K562 (cell line): ENCODE results near the gene FBXW11. TPM values are rescaled to one million over a fixed set of nuclear protein-coding genes. Genes with fewer than 3 reads are reported as not detected.
A peak's percentile ranks its signal among the peaks of the same experiment; 100 is the strongest.
"Not testable (repeated sequence)": the region's sequence is repeated elsewhere in the genome, so short reads cannot be mapped to it uniquely, and the experiment has no call there.

ENCODE experiments used
- ATAC-seq: fragments of 200-7000 bp; cut with Tn5 transposase; 3 replicates; pipeline ENCODE4 v1.9.1; 2020; ENCODE audit warnings: moderate library complexity
- BruUV-seq: library from RNA; stranded (reverse); fragments of 400-500 nt; replicated peaks from 2 replicates; lab custom pipeline; 2021; lab: Mats Ljungman, UMichigan
- CTCF ChIA-PET: fragments of 300-600 bp; formaldehyde crosslinking; extraction: SDS; loops from one replicate; lab custom pipeline; 2021; ENCODE audit warnings: low intra/inter-chr PET ratio; lab: Yijun Ruan, JAX
- POLR2A ChIA-PET: fragments of 300-600, 350-650 bp; sonication (Branson Sonifier 250); formaldehyde crosslinking; extraction: SDS; loops from one replicate; lab custom pipeline; 2021; ENCODE audit warnings: antibody characterized with exemption, inconsistent platforms; lab: Yijun Ruan, JAX
- DNase-seq, 4 experiments: peaks; one replicate each; pipeline versions ENCODE4 v3.0.0 to v3.0.0-alpha.2; 2011 to 2018; ENCODE audit warnings: low spot score in 3 of 4, mixed read lengths in 3 of 4; ENCODE audit errors: extremely low read depth in 1 of 4
- FAIRE-seq: peaks from 2 replicates; lab custom pipeline; 2011; peaks lifted over from hg19 to GRCh38; lab: Jason Lieb, UNC
- H2AFZ ChIP-seq: 2 replicates; pipeline ENCODE4 v1.6.0; 2011; ENCODE audit warnings: low read depth, low read length, control low read depth, inconsistent platforms
- H3K27ac ChIP-seq: fragments of 200-600 bp; 3 replicates; pipeline ENCODE4 v1.8.0; 2011; ENCODE audit warnings: low read depth, mild to moderate bottlenecking, control low read depth, inconsistent platforms, low read length, moderate library complexity, mixed read lengths; ENCODE audit errors: extremely low read depth
- H3K27me3 ChIP-seq, 2 experiments: fragments of 300-600 bp in 1 of 2; 2 replicates in 1 of 2; 3 replicates in 1 of 2; pipeline versions ENCODE4 v1.6.0 to v1.8.0; 2011; ENCODE audit warnings: inconsistent platforms in 2 of 2, low read length in 2 of 2, mild to moderate bottlenecking in 1 of 2, mixed read lengths in 1 of 2, moderate library complexity in 1 of 2; ENCODE audit not compliant: control insufficient read depth in 2 of 2, insufficient read depth in 2 of 2
- H3K36me3 ChIP-seq: fragments of 300-600 bp; 3 replicates; pipeline ENCODE4 v1.8.0; 2011; ENCODE audit warnings: mild to moderate bottlenecking, low read length, inconsistent platforms; ENCODE audit not compliant: control insufficient read depth, insufficient read depth
- H3K4me1 ChIP-seq, 2 experiments: fragments of 200-600 bp in 1 of 2; replicated peaks in 1 of 2; 2 replicates in 1 of 2; 3 replicates in 1 of 2; pipeline versions ENCODE4 v1.5.1 to v1.8.0; 2011; ENCODE audit warnings: inconsistent platforms in 2 of 2, low read length in 2 of 2, mild to moderate bottlenecking in 1 of 2, mixed read lengths in 1 of 2, moderate library complexity in 1 of 2; ENCODE audit not compliant: control insufficient read depth in 2 of 2, insufficient read depth in 2 of 2
- H3K4me2 ChIP-seq: 2 replicates; pipeline ENCODE4 v1.6.1; 2011; ENCODE audit warnings: low read length, control low read depth, inconsistent platforms, mixed read lengths; ENCODE audit not compliant: insufficient read depth
- H3K4me3 ChIP-seq: fragments of 200-600 bp; sonication (generic), shearing (Covaris generic); 2 replicates; pipeline ENCODE4 v1.5.1; 2016; ENCODE audit warnings: control low read depth, inconsistent platforms
- H3K79me2 ChIP-seq: fragments of 200-600 bp; 3 replicates; pipeline ENCODE4 v1.8.0; 2011; ENCODE audit warnings: low read length, inconsistent platforms; ENCODE audit not compliant: control insufficient read depth, insufficient read depth
- H3K9ac ChIP-seq, 2 experiments: 2 replicates each; pipeline versions ENCODE4 v1.6.0 to v1.6.1; 2011; ENCODE audit warnings: low read depth in 2 of 2, low read length in 2 of 2, control low read depth in 1 of 2, inconsistent platforms in 1 of 2, mild to moderate bottlenecking in 1 of 2, mixed read lengths in 1 of 2; ENCODE audit not compliant: insufficient read depth in 1 of 2
- H3K9me1 ChIP-seq: one replicate; pipeline ENCODE4 v1.6.0; 2011; ENCODE audit warnings: inconsistent platforms, mild to moderate bottlenecking, low read length, moderate library complexity; ENCODE audit not compliant: control insufficient read depth, insufficient read depth
- H3K9me3 ChIP-seq: replicated peaks from 2 replicates; pipeline ENCODE4 v1.5.1; 2011; ENCODE audit warnings: low read depth, low read length, inconsistent platforms; ENCODE audit not compliant: control insufficient read depth, insufficient read depth
- H4K20me1 ChIP-seq: replicated peaks from 2 replicates; pipeline ENCODE4 v1.6.1; 2011; ENCODE audit warnings: low read length, inconsistent platforms, mixed read lengths; ENCODE audit not compliant: control insufficient read depth, insufficient read depth
- WGBS: fragments of 100-300 bp; shearing (Covaris generic); methylation state at CpG from one replicate; pipeline ENCODE4 v1.1.6; 2016; ENCODE audit warnings: low coverage, mixed read lengths; ENCODE audit not compliant: insufficient coverage; ENCODE audit errors: missing lambda C conversion rate; 5-methylcytosine and 5-hydroxymethylcytosine counted together
- in situ Hi-C: fragments of 300-500 bp; cut with MboI; formaldehyde crosslinking; loops from 4 replicates; pipeline ENCODE4 v1.15.0; 2018; ENCODE audit warnings: inconsistent platforms, mixed read lengths
- intact Hi-C: fragments of 100-400 bp; cut with micrococcal nuclease; formaldehyde crosslinking; loops from 2 replicates; pipeline ENCODE4 v1.14.2; 2022
- polyA plus RNA-seq, 8 experiments: library from polyadenylated mRNA; depleted of rRNA in 4 of 8; stranded (reverse) in 5 of 8; unstranded in 3 of 8; fragments of >200 nt; fragmentation: Nextera tagmentation in 2 of 8; fragmentation: Illumina TruSeq in 1 of 8; extraction: Ambion mirVana in 2 of 8; extraction: Trizol in 1 of 8; gene quantifications; 2 replicates each; pipeline versions ENCODE4 v1.2.1 to v1.2.3, GENCODE V29; 2011 to 2014; ENCODE audit warnings: inconsistent platforms in 1 of 8, missing spikeins in 1 of 8
- total RNA-seq, 7 experiments: library from RNA; depleted of rRNA in 6 of 7; stranded (reverse); fragments of >200 nt in 6 of 7; fragmentation: Illumina TruSeq in 2 of 7; extraction: Trizol in 2 of 7; gene quantifications; 2 replicates each; pipeline versions ENCODE4 v1.2.1 to v1.2.3, GENCODE V29; 2011 to 2021; ENCODE audit warnings: low replicate concordance in 1 of 7
- TF ChIP-seq, protein P1 (sequence below): fragments of 450-650 bp; formaldehyde crosslinking; IDR thresholded peaks from 2 replicates; pipeline ENCODE4 v1.4.0; 2020; ENCODE audit warnings: mild to moderate bottlenecking, mixed read lengths

Gene FBXW11
- total and polyA plus RNA-seq, 9 of the 15 experiments (the other 6 are each of a cell fraction or from before 2014, with no cell fraction given): 3.0 to 28.6 (median 23.6) TPM

DNA sequence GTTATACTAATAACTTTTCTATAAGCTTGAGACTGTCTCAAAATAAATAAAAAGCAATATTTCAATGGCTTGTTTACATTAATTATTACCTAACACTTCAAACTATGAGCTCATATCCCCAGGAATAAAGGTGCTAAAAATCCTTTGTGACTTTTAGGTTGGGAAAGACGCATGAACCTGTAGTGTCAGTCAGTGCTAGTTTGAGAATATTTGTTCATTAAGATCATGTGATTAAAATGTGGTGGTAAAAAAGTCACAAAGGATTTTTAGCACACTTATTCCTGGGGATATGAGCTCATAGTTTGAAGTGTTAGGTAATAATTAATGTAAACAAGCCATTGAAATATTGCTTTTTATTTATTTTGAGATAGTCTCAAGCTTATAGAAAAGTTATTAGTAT, 64.8 kb downstream of the FBXW11 start:
- FAIRE-seq: not testable (repeated sequence)
- peaks cover 24% of the 10 kb centered on the region; the same call in 2 of the 3 replicates for H3K79me2 ChIP-seq

DNA sequence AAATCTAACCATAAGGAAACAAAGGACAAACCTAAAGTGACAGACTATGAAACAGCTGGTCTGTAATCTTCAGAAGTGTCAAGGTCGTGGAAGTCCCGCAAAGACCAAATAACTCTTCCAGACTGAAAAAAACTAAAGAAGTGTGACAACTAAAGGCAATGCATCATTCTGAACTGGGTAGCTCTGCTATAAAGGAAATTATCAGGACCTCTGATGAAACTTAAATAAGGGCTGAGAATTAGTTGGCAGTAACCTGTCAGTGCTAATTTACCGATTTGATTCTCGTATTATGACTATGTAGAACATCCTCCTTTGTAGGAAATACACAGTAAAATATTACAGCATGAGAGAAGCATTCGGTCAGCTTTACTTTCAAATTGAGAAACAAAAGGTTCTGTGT, 65.2 kb downstream of the FBXW11 start:
- in situ Hi-C loops, BruUV-seq, H3K36me3 ChIP-seq, intact Hi-C loops, H4K20me1 ChIP-seq, DNase-seq, H3K27ac ChIP-seq, POLR2A ChIA-PET, ATAC-seq, CTCF ChIA-PET, H3K27me3 ChIP-seq, H3K4me3 ChIP-seq, H3K9me1 ChIP-seq, H3K9ac ChIP-seq, H3K4me2 ChIP-seq, H2AFZ ChIP-seq, H3K9me3 ChIP-seq: not testable (repeated sequence)
- WGBS: no CpG with 5 or more reads among the region's 5 CpGs
- peak; percentile 75 for FAIRE-seq
- peaks cover 23% of the 10 kb centered on the region; the same call in 2 of the 3 replicates for H3K79me2 ChIP-seq
- peaks cover 0 to 11% of the 10 kb centered on the region in 2 experiments; a peak in 2 of 5 replicates for H3K4me1 ChIP-seq

More for the DNA sequence above, 64.8 kb downstream of the FBXW11 start:
- H3K9me1 ChIP-seq, H3K9me3 ChIP-seq, H3K36me3 ChIP-seq, H3K9ac ChIP-seq, H3K4me3 ChIP-seq, H2AFZ ChIP-seq, BruUV-seq, H4K20me1 ChIP-seq, POLR2A ChIA-PET, ATAC-seq, H3K4me2 ChIP-seq, H3K27me3 ChIP-seq, DNase-seq, H3K27ac ChIP-seq, CTCF ChIA-PET, in situ Hi-C loops, intact Hi-C loops: not testable (repeated sequence)
- H3K4me1 ChIP-seq: peaks cover 0 to 11% of the 10 kb centered on the region in 2 experiments; a peak in 2 of 5 replicates
- WGBS: 90% methylated on average over 1 of the region's 1 CpG
- TF ChIP-seq, protein P1, sequence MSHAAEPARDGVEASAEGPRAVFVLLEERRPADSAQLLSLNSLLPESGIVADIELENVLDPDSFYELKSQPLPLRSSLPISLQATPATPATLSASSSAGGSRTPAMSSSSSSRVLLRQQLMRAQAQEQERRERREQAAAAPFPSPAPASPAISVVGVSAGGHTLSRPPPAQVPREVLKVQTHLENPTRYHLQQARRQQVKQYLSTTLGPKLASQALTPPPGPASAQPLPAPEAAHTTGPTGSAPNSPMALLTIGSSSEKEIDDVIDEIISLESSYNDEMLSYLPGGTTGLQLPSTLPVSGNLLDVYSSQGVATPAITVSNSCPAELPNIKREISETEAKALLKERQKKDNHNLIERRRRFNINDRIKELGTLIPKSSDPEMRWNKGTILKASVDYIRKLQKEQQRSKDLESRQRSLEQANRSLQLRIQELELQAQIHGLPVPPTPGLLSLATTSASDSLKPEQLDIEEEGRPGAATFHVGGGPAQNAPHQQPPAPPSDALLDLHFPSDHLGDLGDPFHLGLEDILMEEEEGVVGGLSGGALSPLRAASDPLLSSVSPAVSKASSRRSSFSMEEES (CRISPR knock-in tag): peak; percentile 73
